ENCODE measurements around the gene NOP53.

NOP53 gene

DNA sequence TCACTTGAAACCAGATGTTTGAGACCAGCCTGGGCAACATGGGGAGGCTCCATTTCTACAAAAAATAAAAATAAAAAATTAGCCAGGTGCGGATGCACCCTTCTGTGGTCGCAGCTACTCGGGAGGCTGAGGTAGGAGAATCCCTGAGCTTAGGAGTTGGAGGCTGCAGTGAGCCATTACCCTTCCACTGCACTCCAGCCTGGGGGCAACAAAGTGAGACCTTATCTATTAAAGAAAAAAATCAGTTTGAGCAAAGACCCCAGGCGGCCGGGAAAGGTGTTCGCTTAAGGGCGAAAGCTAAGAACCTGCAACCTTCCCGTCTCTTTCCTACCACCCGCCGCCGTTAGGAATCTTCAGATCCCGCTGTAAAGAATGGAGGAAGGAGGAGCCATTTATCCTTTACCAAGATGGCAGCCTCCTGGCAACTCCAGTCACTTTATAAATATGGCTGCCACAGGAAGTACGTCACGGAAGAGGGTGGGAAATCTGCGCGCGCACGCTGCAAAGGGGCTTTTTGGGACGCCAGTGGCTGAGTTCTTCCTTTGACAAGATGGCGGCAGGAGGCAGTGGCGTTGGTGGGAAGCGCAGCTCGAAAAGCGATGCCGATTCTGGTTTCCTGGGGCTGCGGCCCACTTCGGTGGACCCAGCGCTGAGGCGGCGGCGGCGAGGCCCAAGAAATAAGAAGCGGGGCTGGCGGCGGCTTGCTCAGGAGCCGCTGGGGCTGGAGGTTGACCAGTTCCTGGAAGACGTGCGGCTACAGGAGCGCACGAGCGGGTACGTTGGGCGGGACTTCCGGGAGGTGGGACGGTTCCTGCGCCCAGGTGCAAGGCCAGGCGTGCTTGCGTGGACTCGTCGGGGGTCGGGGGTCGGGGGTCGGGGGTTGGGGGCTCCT, at the start of gene NOP53:
Gene NOP53 (plus strand): TSS at position 537 of the 892 bp plus-strand sequence. CDS start 14 bp downstream, at position 551.
- no peaks in the 10 kb centered on the region for H3K4me1 ChIP-seq (ENCODE audit: low read length)
- no peaks in the 10 kb centered on the region; the same call in 1 of the 2 replicates for H3K27me3 ChIP-seq (replicated peaks; ENCODE audit: insufficient read depth, low read length)
- peak within 1 kb of the TSS; percentile 97 for H3K4me3 ChIP-seq (ENCODE audit: low read length)
- peaks cover 42% of the 10 kb centered on the region for H3K79me2 ChIP-seq (ENCODE audit: low read length)
- H2AFZ ChIP-seq (ENCODE audit: low read length): peak within 1 kb of the TSS; percentile 85
- H3K9me2 ChIP-seq (replicated peaks; ENCODE audit: insufficient read depth, low read length): no peaks in the 10 kb centered on the region
- peaks cover 3% of the 10 kb centered on the region; the same call in 1 of the 2 replicates for H3K36me3 ChIP-seq (replicated peaks; ENCODE audit: insufficient read depth, low read length)
- peak within 1 kb of the TSS; percentile 98 for H3K9ac ChIP-seq (ENCODE audit: low read length)
- peak within 1 kb of the TSS; percentile 59; the same call in 1 of the 2 replicates for H3K4me2 ChIP-seq (ENCODE audit: low read depth, low read length)
- H3K27ac ChIP-seq (ENCODE audit: low read length): peak within 1 kb of the TSS; percentile 84
- no peaks in the 10 kb centered on the region for H3K9me3 ChIP-seq (replicated peaks; ENCODE audit: insufficient read depth, low read length)
- peak; percentile 95 for DNase-seq
- H4K20me1 ChIP-seq (ENCODE audit: insufficient read depth, low read length): 0 out of 2 replicates have a peak, but pooled peaks cover 3% of the 10 kb centered on the region
- no peaks in the 10 kb centered on the region for H3F3A ChIP-seq (ENCODE audit: insufficient read depth, low read length)
- TF ChIP-seq, protein P1, sequence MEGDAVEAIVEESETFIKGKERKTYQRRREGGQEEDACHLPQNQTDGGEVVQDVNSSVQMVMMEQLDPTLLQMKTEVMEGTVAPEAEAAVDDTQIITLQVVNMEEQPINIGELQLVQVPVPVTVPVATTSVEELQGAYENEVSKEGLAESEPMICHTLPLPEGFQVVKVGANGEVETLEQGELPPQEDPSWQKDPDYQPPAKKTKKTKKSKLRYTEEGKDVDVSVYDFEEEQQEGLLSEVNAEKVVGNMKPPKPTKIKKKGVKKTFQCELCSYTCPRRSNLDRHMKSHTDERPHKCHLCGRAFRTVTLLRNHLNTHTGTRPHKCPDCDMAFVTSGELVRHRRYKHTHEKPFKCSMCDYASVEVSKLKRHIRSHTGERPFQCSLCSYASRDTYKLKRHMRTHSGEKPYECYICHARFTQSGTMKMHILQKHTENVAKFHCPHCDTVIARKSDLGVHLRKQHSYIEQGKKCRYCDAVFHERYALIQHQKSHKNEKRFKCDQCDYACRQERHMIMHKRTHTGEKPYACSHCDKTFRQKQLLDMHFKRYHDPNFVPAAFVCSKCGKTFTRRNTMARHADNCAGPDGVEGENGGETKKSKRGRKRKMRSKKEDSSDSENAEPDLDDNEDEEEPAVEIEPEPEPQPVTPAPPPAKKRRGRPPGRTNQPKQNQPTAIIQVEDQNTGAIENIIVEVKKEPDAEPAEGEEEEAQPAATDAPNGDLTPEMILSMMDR (IDR thresholded peaks at IDR 0.05; ENCODE audit: low read length): no peak
- TF ChIP-seq EZH2 (optimal IDR thresholded peaks at IDR 0.05; ENCODE audit: low read depth, low read length) (no peak), EZH2phosphoT487 (IDR thresholded peaks at IDR 0.05; ENCODE audit: low read length) (no peak)

DNA sequence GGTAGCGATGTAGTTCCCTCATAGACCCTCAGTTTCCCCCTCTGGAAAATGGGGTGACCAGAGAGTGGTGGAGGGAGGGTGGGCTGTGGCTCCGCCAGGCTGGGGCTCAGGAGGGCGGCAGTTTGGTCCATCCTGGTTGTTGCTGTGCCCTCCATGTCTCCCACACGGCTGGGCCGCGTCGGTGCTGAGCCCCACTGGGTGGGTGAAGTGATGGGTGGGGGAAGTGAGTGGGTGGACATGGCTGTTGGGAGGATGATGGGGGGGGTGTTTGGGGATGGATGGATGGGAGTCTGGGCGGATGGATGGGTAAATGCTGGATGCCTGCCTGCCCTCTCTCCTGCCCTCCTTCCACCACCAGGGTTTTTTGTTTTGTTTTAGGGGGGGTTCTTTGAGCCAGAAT, 48.7 kb upstream of the NOP53 start:
- TF ChIP-seq, protein P1 (IDR thresholded peaks at IDR 0.05; ENCODE audit: low read length): no peak
- TF ChIP-seq EZH2phosphoT487 (IDR thresholded peaks at IDR 0.05; ENCODE audit: low read length): no peak
- Histone ChIP-seq H3K4me2 (ENCODE audit: low read depth, low read length) (no peak overlapping the region), H3K9ac (ENCODE audit: low read length) (no peak overlapping the region), H3K4me1 (ENCODE audit: low read length) (no peaks in the 10 kb centered on the region), H3K9me3 (replicated peaks; ENCODE audit: insufficient read depth, low read length) (no peaks in the 10 kb centered on the region), H2AFZ (ENCODE audit: low read length) (no peak overlapping the region), H3K27me3 (replicated peaks; ENCODE audit: insufficient read depth, low read length) (no peaks in the 10 kb centered on the region), H4K20me1 (ENCODE audit: insufficient read depth, low read length) (no peaks in the 10 kb centered on the region), H3K36me3 (replicated peaks; ENCODE audit: insufficient read depth, low read length) (no peaks in the 10 kb centered on the region), H3K4me3 (ENCODE audit: low read length) (no peak overlapping the region), H3F3A (ENCODE audit: insufficient read depth, low read length) (no peaks in the 10 kb centered on the region), H3K27ac (ENCODE audit: low read length) (no peak overlapping the region), H3K9me2 (replicated peaks; ENCODE audit: insufficient read depth, low read length) (no peaks in the 10 kb centered on the region), H3K79me2 (ENCODE audit: low read length) (no peaks in the 10 kb centered on the region)
- no peak for DNase-seq

DNA sequence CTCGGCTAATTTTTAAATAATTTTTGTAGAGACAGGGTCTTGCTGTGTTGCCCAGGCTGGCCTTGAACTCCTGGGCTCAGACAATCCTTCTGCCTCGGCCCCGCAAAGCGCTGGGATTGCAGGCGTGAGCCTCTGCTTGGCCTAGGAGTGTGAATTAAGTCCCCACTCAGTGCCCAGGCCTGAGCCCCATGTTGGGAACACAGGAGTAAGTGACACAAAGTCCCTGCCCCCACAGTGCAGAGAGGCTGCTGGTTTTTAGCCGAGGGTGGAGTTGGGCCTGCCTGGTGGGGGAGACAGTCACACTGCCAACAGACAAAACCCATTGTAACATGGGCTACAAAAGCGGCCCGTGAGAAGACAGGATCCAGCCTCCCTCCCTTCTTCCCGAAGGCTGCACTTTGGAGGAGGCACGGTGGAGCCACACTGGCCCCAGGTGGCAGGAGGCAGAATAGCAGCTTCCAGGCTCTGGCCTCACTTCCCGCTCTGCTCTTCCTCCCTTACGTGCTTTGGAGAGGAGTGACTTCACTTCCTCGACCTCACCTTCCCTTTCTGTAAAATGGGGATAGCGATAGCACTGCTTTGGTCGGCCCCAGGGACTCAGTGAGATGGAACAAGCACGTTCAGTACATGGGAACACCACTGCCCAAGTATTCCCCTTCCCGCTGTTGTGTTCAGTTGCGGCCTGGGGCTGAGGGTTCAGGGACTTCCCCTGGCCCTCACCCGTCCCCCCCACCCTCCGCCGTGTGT, 47.3 kb upstream of the NOP53 start:
- no peaks in the 10 kb centered on the region for H4K20me1 ChIP-seq (ENCODE audit: insufficient read depth, low read length)
- no peaks in the 10 kb centered on the region for H3K36me3 ChIP-seq (replicated peaks; ENCODE audit: insufficient read depth, low read length)
- no peak overlapping the region for H2AFZ ChIP-seq (ENCODE audit: low read length)
- no peaks in the 10 kb centered on the region for H3F3A ChIP-seq (ENCODE audit: insufficient read depth, low read length)
- no peaks in the 10 kb centered on the region for H3K4me1 ChIP-seq (ENCODE audit: low read length)
- H3K79me2 ChIP-seq (ENCODE audit: low read length): no peaks in the 10 kb centered on the region
- H3K9me3 ChIP-seq (replicated peaks; ENCODE audit: insufficient read depth, low read length): no peaks in the 10 kb centered on the region
- H3K4me2 ChIP-seq (ENCODE audit: low read depth, low read length): no peak overlapping the region
- H3K4me3 ChIP-seq (ENCODE audit: low read length): no peak overlapping the region
- TF ChIP-seq, protein P1 (IDR thresholded peaks at IDR 0.05; ENCODE audit: low read length): peak; percentile 89
- TF ChIP-seq EZH2phosphoT487 (IDR thresholded peaks at IDR 0.05; ENCODE audit: low read length) (no peak), EZH2 (optimal IDR thresholded peaks at IDR 0.05; ENCODE audit: low read depth, low read length) (no peak)
- H3K27me3 ChIP-seq (replicated peaks; ENCODE audit: insufficient read depth, low read length): no peaks in the 10 kb centered on the region
- peak; percentile 24 for DNase-seq
- H3K27ac ChIP-seq (ENCODE audit: low read length): no peak overlapping the region
- no peaks in the 10 kb centered on the region for H3K9me2 ChIP-seq (replicated peaks; ENCODE audit: insufficient read depth, low read length)
- no peak overlapping the region for H3K9ac ChIP-seq (ENCODE audit: low read length)
